ENCODE results near the gene ABT1. TPM values are rescaled to one million over a fixed set of nuclear protein-coding genes. Genes with fewer than 3 reads are reported as not detected.

Gene ABT1
- total RNA-seq, 1 experiment from 2014 or later, result 33.7 TPM

DNA sequence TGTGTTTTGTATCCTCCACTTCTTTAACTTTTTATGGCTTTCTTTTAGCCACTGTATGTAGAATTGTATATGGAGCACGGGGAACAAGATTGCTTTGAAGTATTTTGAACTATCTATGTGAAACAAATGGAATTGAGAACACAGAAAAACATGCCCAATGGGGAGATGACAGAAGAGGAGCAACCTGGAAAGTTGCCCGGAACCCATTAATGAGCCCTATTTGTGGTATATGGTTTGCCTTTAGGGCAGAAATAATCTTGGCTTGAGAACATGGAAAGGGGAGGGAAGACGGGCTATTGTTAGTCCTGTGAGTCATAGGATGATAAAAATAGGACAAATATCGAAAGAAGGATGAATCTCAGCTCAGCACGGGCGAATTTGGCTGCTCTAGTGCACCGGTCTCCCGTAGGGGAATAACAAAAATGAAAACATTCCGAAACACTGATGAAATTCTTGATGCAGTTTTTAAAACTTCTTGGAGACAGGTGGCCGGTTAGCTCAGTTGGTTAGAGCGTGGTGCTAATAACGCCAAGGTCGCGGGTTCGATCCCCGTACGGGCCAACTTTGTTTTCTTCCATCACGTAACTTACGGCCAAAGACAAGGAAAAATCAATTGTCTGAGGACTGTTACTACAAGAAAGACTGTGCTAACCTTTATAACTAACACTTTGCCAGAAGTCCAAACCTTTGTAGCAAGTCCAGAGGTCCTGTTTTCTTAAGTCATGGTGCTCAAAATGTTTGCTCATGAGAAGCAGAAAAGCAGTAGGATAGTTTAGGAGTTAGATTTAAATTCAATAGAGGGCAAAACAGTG, 42.9 kb upstream of the ABT1 start:
- intact Hi-C loops (cut with micrococcal nuclease), result loop anchor here (1.0 kb wide), 1 partner anchor 16 kb away; the partner anchor contains the start of gene HMGN4
- peak; percentile 95 for DNase-seq
- H3K9ac ChIP-seq (ENCODE audit: low read length), result no peak overlapping the region

DNA sequence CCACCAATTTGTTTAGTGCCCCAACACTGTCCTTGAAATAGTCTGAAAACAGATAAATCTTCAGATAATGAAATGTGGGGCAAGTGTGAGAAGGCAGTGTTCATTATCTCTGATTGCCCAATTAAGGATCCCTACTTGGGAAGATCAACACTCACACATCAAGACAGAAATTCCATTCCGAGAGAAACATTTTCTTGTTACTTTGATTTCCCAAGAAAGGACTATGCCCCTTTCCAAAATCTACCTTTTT, 42.4 kb upstream of the ABT1 start:
- BruUV-seq (replicated peaks), result no TSS peak
- Histone ChIP-seq H3K4me3 (ENCODE audit: low read length) (peak overlapping the region; percentile 93), H3K4me2 (ENCODE audit: low read length) (peak overlapping the region; percentile 91), H3F3A (ENCODE audit: low read length, unreplicated experiment) (no peaks in the 10 kb centered on the region), H3K9me3 (ENCODE audit: low read length) (no peaks in the 10 kb centered on the region), H3K9ac (ENCODE audit: low read length) (no peak overlapping the region), H3K27ac (ENCODE audit: low read length) (no peak overlapping the region), H3K4me1 (ENCODE audit: insufficient read depth, low read length) (peaks cover 15% of the 10 kb centered on the region), H4K20me1 (ENCODE audit: low read length) (no peaks in the 10 kb centered on the region), H3K9me2 (replicated peaks; ENCODE audit: low read length) (no peaks in the 10 kb centered on the region), H3K79me2 (ENCODE audit: low read length) (no peaks in the 10 kb centered on the region), H3K27me3 (ENCODE audit: low read length) (no peaks in the 10 kb centered on the region), H2AFZ (ENCODE audit: low read length) (peak overlapping the region; percentile 53), H3K36me3 (ENCODE audit: low read depth, low read length) (no peaks in the 10 kb centered on the region)
- intact Hi-C loops (cut with micrococcal nuclease), result no loop called here
- POLR2A ChIA-PET (ENCODE audit: unreplicated experiment), result interaction anchor here (0.6 kb wide), 1 partner anchor 1361 kb away, joined by 4 read pairs; no protein-coding TSS in a partner anchor
- CTCF ChIA-PET, result no interaction called here
- ATAC-seq (no peak), DNase-seq (peak; percentile 23)
- TF ChIP-seq, protein P1, sequence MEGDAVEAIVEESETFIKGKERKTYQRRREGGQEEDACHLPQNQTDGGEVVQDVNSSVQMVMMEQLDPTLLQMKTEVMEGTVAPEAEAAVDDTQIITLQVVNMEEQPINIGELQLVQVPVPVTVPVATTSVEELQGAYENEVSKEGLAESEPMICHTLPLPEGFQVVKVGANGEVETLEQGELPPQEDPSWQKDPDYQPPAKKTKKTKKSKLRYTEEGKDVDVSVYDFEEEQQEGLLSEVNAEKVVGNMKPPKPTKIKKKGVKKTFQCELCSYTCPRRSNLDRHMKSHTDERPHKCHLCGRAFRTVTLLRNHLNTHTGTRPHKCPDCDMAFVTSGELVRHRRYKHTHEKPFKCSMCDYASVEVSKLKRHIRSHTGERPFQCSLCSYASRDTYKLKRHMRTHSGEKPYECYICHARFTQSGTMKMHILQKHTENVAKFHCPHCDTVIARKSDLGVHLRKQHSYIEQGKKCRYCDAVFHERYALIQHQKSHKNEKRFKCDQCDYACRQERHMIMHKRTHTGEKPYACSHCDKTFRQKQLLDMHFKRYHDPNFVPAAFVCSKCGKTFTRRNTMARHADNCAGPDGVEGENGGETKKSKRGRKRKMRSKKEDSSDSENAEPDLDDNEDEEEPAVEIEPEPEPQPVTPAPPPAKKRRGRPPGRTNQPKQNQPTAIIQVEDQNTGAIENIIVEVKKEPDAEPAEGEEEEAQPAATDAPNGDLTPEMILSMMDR (conservative IDR thresholded peaks at IDR 0.05; ENCODE audit: low read depth, low read length), result no peak
- TF ChIP-seq EZH2 (IDR thresholded peaks at IDR 0.05; ENCODE audit: low read length, unreplicated experiment) (no peak), EZH2phosphoT487 (IDR thresholded peaks at IDR 0.05; ENCODE audit: borderline replicate concordance, low read length) (no peak)

More for the DNA sequence above, 42.9 kb upstream of the ABT1 start:
- TF ChIP-seq, protein P1 (conservative IDR thresholded peaks at IDR 0.05; ENCODE audit: low read depth, low read length), result no peak
- CTCF ChIA-PET, result interaction anchor here (0.6 kb wide), 1 partner anchor 561 kb away, joined by 4 read pairs; no protein-coding TSS in a partner anchor
- H3K4me2 ChIP-seq (ENCODE audit: low read length), result peak overlapping the region; percentile 91
- H3F3A ChIP-seq (ENCODE audit: low read length, unreplicated experiment), result no peaks in the 10 kb centered on the region
- peak; percentile 63 for ATAC-seq
- H2AFZ ChIP-seq (ENCODE audit: low read length), result 0 out of 2 replicates have a peak overlapping the region, but pooled peaks have one; percentile 17
- peaks cover 15% of the 10 kb centered on the region for H3K4me1 ChIP-seq (ENCODE audit: insufficient read depth, low read length)
- no peaks in the 10 kb centered on the region for H4K20me1 ChIP-seq (ENCODE audit: low read length)
- no peaks in the 10 kb centered on the region for H3K9me3 ChIP-seq (ENCODE audit: low read length)
- H3K27me3 ChIP-seq (ENCODE audit: low read length), result no peaks in the 10 kb centered on the region
- no peaks in the 10 kb centered on the region for H3K79me2 ChIP-seq (ENCODE audit: low read length)
- BruUV-seq (replicated peaks), result no TSS peak
- H3K9me2 ChIP-seq (replicated peaks; ENCODE audit: low read length), result no peaks in the 10 kb centered on the region
- H3K27ac ChIP-seq (ENCODE audit: low read length), result peak overlapping the region; percentile 62
- H3K4me3 ChIP-seq (ENCODE audit: low read length), result peak overlapping the region; percentile 93
- H3K36me3 ChIP-seq (ENCODE audit: low read depth, low read length), result no peaks in the 10 kb centered on the region
- POLR2A ChIA-PET (ENCODE audit: unreplicated experiment), result interaction anchor here (0.6 kb wide), 1 partner anchor 1361 kb away, joined by 4 read pairs; no protein-coding TSS in a partner anchor
